T-cell (primary cell): ENCODE data around the gene PCGF1. TPM values are rescaled to one million over a fixed set of nuclear protein-coding genes. Genes with fewer than 3 reads are reported as not detected.

Source experiments
- ATAC-seq, 4 experiments: fragments of 200-7000 bp in 3 of 4; fragments of 150-1000 bp in 1 of 4; cut with Tn5 transposase; replicated peaks in 1 of 4; 1 replicate in 3 of 4; 2 replicates in 1 of 4; pipeline ENCODE4 v1.10.0; 2021; ENCODE audit warnings: moderate library complexity in 3 of 4, mild to moderate bottlenecking in 2 of 4, moderate number of reproducible peaks in 1 of 4
- CTCF ChIA-PET, 2 donors: fragments of 300-600 bp; sonication (Branson Sonifier 250); formaldehyde crosslinking; loops; one replicate each; lab custom pipeline; 2022; ENCODE audit warnings: antibody characterized with exemption in 2 of 2; lab: Charles Lee
- POLR2A ChIA-PET, 2 donors: fragments of 300-600 bp; sonication (Branson Sonifier 250); formaldehyde crosslinking; loops; one replicate each; lab custom pipeline; 2022; ENCODE audit warnings: antibody characterized with exemption in 2 of 2; lab: Charles Lee
- DNase-seq, 35 experiments: peaks; one replicate each; pipeline versions ENCODE4 v3.0.0 to v3.0.0-alpha.2; 2013 to 2023
- H3K27ac ChIP-seq: one replicate; pipeline ENCODE4 v1.5.1; 2013; ENCODE audit warnings: low read length
- H3K27me3 ChIP-seq, 2 experiments: replicated peaks in 1 of 2; 1 replicate in 1 of 2; 2 replicates in 1 of 2; pipeline versions ENCODE4 v1.6.1 to v1.7.0; 2013; ENCODE audit warnings: low read length in 1 of 2, mixed read lengths in 1 of 2; ENCODE audit not compliant: control insufficient read depth in 2 of 2, insufficient read depth in 2 of 2; ENCODE audit errors: extremely low read depth in 1 of 2
- H3K36me3 ChIP-seq, 2 donors: 1 replicate in 1 of 2; 2 replicates in 1 of 2; pipeline versions ENCODE4 v1.6.1 to v1.7.0; 2013; ENCODE audit warnings: low read length in 1 of 2; ENCODE audit not compliant: control insufficient read depth in 2 of 2, insufficient read depth in 1 of 2; ENCODE audit errors: extremely low read depth in 1 of 2
- H3K4me1 ChIP-seq, 2 experiments: 1 replicate in 1 of 2; 2 replicates in 1 of 2; pipeline versions ENCODE4 v1.6.1 to v1.7.0; 2013; ENCODE audit warnings: low read length in 2 of 2, mixed read lengths in 1 of 2; ENCODE audit not compliant: insufficient read depth in 2 of 2, control insufficient read depth in 1 of 2; ENCODE audit errors: extremely low read depth in 1 of 2
- H3K4me3 ChIP-seq, 2 donors: 1 replicate in 1 of 2; 2 replicates in 1 of 2; pipeline versions ENCODE4 v1.5.1 to v1.7.0; 2013; ENCODE audit warnings: mild to moderate bottlenecking in 2 of 2, low read length in 1 of 2, moderate library complexity in 1 of 2; ENCODE audit not compliant: control insufficient read depth in 1 of 2; ENCODE audit errors: extremely low read depth in 1 of 2
- H3K9me3 ChIP-seq: 2 replicates; pipeline ENCODE4 v1.7.0; 2013
- H3K27ac Mint-ChIP-seq, 2 donors: one replicate each; pipeline ENCODE4 v1.8.0; 2020 to 2021; ENCODE audit warnings: mild to moderate bottlenecking in 2 of 2, mixed read lengths in 2 of 2
- H3K27me3 Mint-ChIP-seq, 2 donors: one replicate each; pipeline ENCODE4 v1.8.0; 2021 to 2022; ENCODE audit warnings: mixed read lengths in 2 of 2
- H3K36me3 Mint-ChIP-seq: one replicate; pipeline ENCODE4 v1.8.0; 2021; ENCODE audit warnings: mixed read lengths
- H3K4me1 Mint-ChIP-seq, 3 donors: one replicate each; pipeline ENCODE4 v1.8.0; 2020 to 2022; ENCODE audit warnings: mixed read lengths in 3 of 3, mild to moderate bottlenecking in 1 of 3
- H3K4me3 Mint-ChIP-seq, 3 donors: one replicate each; pipeline ENCODE4 v1.8.0; 2020 to 2022; ENCODE audit warnings: mild to moderate bottlenecking in 3 of 3, mixed read lengths in 3 of 3, moderate library complexity in 3 of 3
- H3K9me3 Mint-ChIP-seq, 3 donors: one replicate each; pipeline ENCODE4 v1.8.0; 2020 to 2022; ENCODE audit warnings: mixed read lengths in 3 of 3
- WGBS: methylation state at CpG from one replicate; pipeline ENCODE4 v1.1.5; 2013; ENCODE audit warnings: missing lambda C conversion rate; ENCODE audit not compliant: insufficient coverage; 5-methylcytosine and 5-hydroxymethylcytosine counted together
- total RNA-seq, 35 experiments: library from RNA in 6 of 35; stranded (reverse) in 6 of 35; fragments of 120-200 nt in 1 of 35; gene quantifications; one replicate each; pipeline versions ENCODE4 v1.2.1 to v1.2.4 and lab custom pipeline; 2013 to 2026

PCGF1 gene
- total RNA-seq, 5 donors from 2014 or later (not counting 1 experiment from before 2014, with no cell fraction given), result 17.6 to 34.3 (median 28.0) TPM

GRCh38 chr2:74481961-74482800, 25.3 kb downstream of the PCGF1 start:
- H3K27me3 ChIP-seq, result no peaks in the 10 kb centered on the region
- H3K27ac Mint-ChIP-seq, result peak overlapping the region; percentile 99 to 100
- peak overlapping the region; percentile 91 to 100 (median 99) for H3K4me3 Mint-ChIP-seq
- H3K9me3 ChIP-seq, result no peaks in the 10 kb centered on the region
- peaks cover 25 to 44% (median 35%) of the 10 kb centered on the region in 3 donors for H3K4me1 Mint-ChIP-seq
- ChIA-PET CTCF (interaction anchor here (0.8 to 3.3 kb wide), 10 partner anchors 9 to 106 kb away, joined by 4 to 35 read pairs (median 12); partner anchors contain the start of genes INO80B (in 1 of the 2), MRPL53 (in 1 of the 2) and WBP1 (in 1 of the 2)), POLR2A (interaction anchor here (0.8 to 1.4 kb wide), 4 partner anchors 8 to 15 kb away, joined by 3 to 6 read pairs (median 5); partner anchors contain the start of gene MRPL53 (in 1 of the 2))
- H3K36me3 ChIP-seq, result peaks cover 0 to 32% of the 10 kb centered on the region in 2 donors
- peak; percentile 45 to 54 (median 52) for ATAC-seq
- peaks cover 13 to 30% of the 10 kb centered on the region in 2 experiments for H3K4me1 ChIP-seq
- H3K9me3 Mint-ChIP-seq, result no peaks in the 10 kb centered on the region
- peak overlapping the region; percentile 67 for H3K27ac ChIP-seq
- H3K36me3 Mint-ChIP-seq, result peaks cover 32% of the 10 kb centered on the region
- H3K27me3 Mint-ChIP-seq, result no peaks in the 10 kb centered on the region
- 3% methylated on average over 80 of the region's 80 CpGs for WGBS
- DNase-seq, result peak in 20 of 35 experiments; percentile 5 to 66 (median 34)
- H3K4me3 ChIP-seq, result peak overlapping the region; percentile 95 to 98

DNA sequence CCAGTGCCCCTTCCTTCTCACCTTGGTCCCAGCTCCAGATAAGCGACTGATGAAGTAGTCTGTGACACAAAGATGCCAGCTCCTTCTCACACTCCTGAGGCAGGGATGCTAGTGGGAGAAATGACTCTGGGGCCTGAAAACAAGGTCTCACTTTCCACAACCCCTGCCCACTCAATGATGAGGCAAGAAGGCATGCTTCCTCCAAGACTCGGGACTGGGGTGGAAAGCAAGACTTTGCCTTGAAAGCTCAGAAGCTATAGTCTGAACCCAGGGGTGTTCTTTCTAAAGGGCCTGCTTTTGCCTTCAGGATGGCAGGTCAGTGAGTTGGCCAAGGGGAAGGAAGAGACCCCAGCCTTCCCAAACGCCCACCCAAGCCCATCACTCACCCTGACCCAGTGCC, 26.1 kb downstream of the PCGF1 start:
- ChIA-PET POLR2A (interaction anchor here in 1 of 2 donors (1.1 to 1.4 kb wide), 2 partner anchors 8 to 14 kb away, joined by 3 to 6 read pairs; no protein-coding TSS in a partner anchor), CTCF (interaction anchor here (0.9 to 3.3 kb wide), 5 partner anchors 8 to 107 kb away, joined by 4 to 35 read pairs (median 17); partner anchors contain the start of genes INO80B (in 1 of the 2), MRPL53 (in 1 of the 2) and WBP1 (in 1 of the 2))
- H3K27ac Mint-ChIP-seq, result no peak overlapping the region
- no peak overlapping the region for H3K27ac ChIP-seq
- no peaks in the 10 kb centered on the region for H3K27me3 Mint-ChIP-seq
- H3K4me3 ChIP-seq, result peak overlapping the region; percentile 95 to 98
- peaks cover 13 to 30% of the 10 kb centered on the region in 2 experiments for H3K4me1 ChIP-seq
- WGBS, result no CpG with 5 or more reads among the region's 3 CpGs
- H3K36me3 ChIP-seq, result peaks cover 0 to 31% of the 10 kb centered on the region in 2 donors
- H3K36me3 Mint-ChIP-seq, result peaks cover 28% of the 10 kb centered on the region
- DNase-seq (no peak), ATAC-seq (no peak)
- peaks cover 25 to 42% (median 35%) of the 10 kb centered on the region in 3 donors for H3K4me1 Mint-ChIP-seq
- no peaks in the 10 kb centered on the region for H3K9me3 ChIP-seq
- H3K9me3 Mint-ChIP-seq, result no peaks in the 10 kb centered on the region
- no peaks in the 10 kb centered on the region for H3K27me3 ChIP-seq
- H3K4me3 Mint-ChIP-seq, result peak overlapping the region; percentile 91 to 100 (median 99)

- Histone ChIP-seq H3K27ac (no peak overlapping the region), H3K9me3 (no peaks in the 10 kb centered on the region), H3K36me3 (peaks cover 9 to 33% of the 10 kb centered on the region in 2 donors), H3K4me1 (peaks cover 13 to 27% of the 10 kb centered on the region in 2 experiments), H3K27me3 (no peaks in the 10 kb centered on the region), H3K4me3 (no peak overlapping the region)
- Mint-ChIP-seq H3K4me1 (peaks cover 23 to 34% (median 25%) of the 10 kb centered on the region in 3 donors), H3K36me3 (peaks cover 28% of the 10 kb centered on the region), H3K4me3 (no peak overlapping the region), H3K27ac (no peak overlapping the region), H3K27me3 (no peaks in the 10 kb centered on the region), H3K9me3 (no peaks in the 10 kb centered on the region)
- ChIA-PET POLR2A (interaction anchor here in 1 of 2 donors (1.0 to 1.1 kb wide), 2 partner anchors 8 to 18 kb away, joined by 3 to 4 read pairs; partner anchors contain the start of gene TTC31), CTCF (no interaction called here)
- ATAC-seq (no peak), DNase-seq (no peak)
- WGBS, result 95% methylated on average over 2 of the region's 5 CpGs
Observed at GRCh38 chr2:74474899-74475298, 32.6 kb downstream of the PCGF1 start.

- no peak overlapping the region for H3K27ac ChIP-seq
- no peaks in the 10 kb centered on the region for H3K9me3 Mint-ChIP-seq
- DNase-seq (no peak), ATAC-seq (no peak)
- no peaks in the 10 kb centered on the region for H3K27me3 ChIP-seq
- H3K9me3 ChIP-seq, result no peaks in the 10 kb centered on the region
- peaks cover 13 to 27% of the 10 kb centered on the region in 2 experiments for H3K4me1 ChIP-seq
- no peak overlapping the region for H3K27ac Mint-ChIP-seq
- no peak overlapping the region for H3K4me3 ChIP-seq
- peaks cover 9 to 33% of the 10 kb centered on the region in 2 donors for H3K36me3 ChIP-seq
- CTCF ChIA-PET, result interaction anchor here (0.6 to 2.6 kb wide), 6 partner anchors 8 to 112 kb away, joined by 3 to 17 read pairs (median 4); partner anchors contain the start of genes CCDC142 (in 1 of the 2) and TTC31 (in 1 of the 2)
- H3K4me3 Mint-ChIP-seq, result peak overlapping the region in 1 of 3 donors; percentile 96
- H3K4me1 Mint-ChIP-seq, result peaks cover 22 to 34% (median 24%) of the 10 kb centered on the region in 3 donors
- no peaks in the 10 kb centered on the region for H3K27me3 Mint-ChIP-seq
- POLR2A ChIA-PET, result interaction anchor here (0.6 to 1.0 kb wide), 6 partner anchors 8 to 293 kb away, joined by 3 to 8 read pairs (median 5); partner anchors contain the start of genes TTC31 (in 2 of the 2), CCDC142 (in 1 of the 2) and LBX2 (in 1 of the 2)
- H3K36me3 Mint-ChIP-seq, result peaks cover 26% of the 10 kb centered on the region
- 98% methylated on average over 6 of the region's 6 CpGs for WGBS
Observed at GRCh38 chr2:74474481-74474880, 33.0 kb downstream of the PCGF1 start.

DNA sequence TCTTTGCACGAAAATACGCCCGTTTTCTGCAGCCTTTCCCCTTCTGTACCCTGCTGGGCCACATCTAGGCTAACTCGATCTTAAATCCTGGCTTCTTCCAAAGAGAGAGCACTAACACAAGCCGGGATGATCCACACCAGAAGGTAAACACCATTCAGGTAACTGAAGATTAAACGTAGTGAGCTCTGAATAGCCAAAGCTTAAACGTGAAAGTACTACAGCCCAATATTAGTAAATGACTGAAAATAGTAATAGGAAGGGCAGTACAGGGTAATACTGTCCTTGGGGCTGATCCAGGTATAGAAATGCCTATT, 34.6 kb downstream of the PCGF1 start:
- Histone ChIP-seq H3K9me3 (no peaks in the 10 kb centered on the region), H3K27ac (peak overlapping the region; percentile 88), H3K36me3 (peaks cover 9 to 33% of the 10 kb centered on the region in 2 donors), H3K27me3 (no peaks in the 10 kb centered on the region), H3K4me1 (peaks cover 13 to 27% of the 10 kb centered on the region in 2 experiments), H3K4me3 (peak overlapping the region; percentile 66 to 73)
- DNase-seq (no peak), ATAC-seq (no peak)
- Mint-ChIP-seq H3K4me3 (peak overlapping the region; percentile 90 to 96 (median 96)), H3K9me3 (no peaks in the 10 kb centered on the region), H3K4me1 (peaks cover 22 to 30% (median 24%) of the 10 kb centered on the region in 3 donors), H3K36me3 (peaks cover 23% of the 10 kb centered on the region), H3K27me3 (no peaks in the 10 kb centered on the region), H3K27ac (peak overlapping the region; percentile 95 to 99)
- 10% methylated on average over 5 of the region's 7 CpGs for WGBS
- CTCF ChIA-PET, result interaction anchor here (0.6 to 2.6 kb wide), 5 partner anchors 9 to 31 kb away, joined by 3 to 17 read pairs (median 3); partner anchors contain the start of genes CCDC142 (in 1 of the 2), TTC31 (in 1 of the 2) and WBP1 (in 1 of the 2)
- POLR2A ChIA-PET, result interaction anchor here (0.6 to 2.0 kb wide), 4 partner anchors 9 to 58 kb away, joined by 3 to 15 read pairs (median 4); partner anchors contain the start of genes CCDC142 (in 1 of the 2) and WBP1 (in 1 of the 2)
